Kidney (tissue), 14 donors: ENCODE data around the gene ATAD5. TPM values are rescaled to one million over a fixed set of nuclear protein-coding genes. Genes with fewer than 3 reads are reported as not detected.

Experiments
- DNase-seq, 5 donors: peaks; one replicate each; pipeline ENCODE4 v3.0.0-alpha.2; 2013 to 2020
- FAIRE-seq: peaks from 2 replicates; lab custom pipeline; 2012; peaks lifted over from hg19 to GRCh38; lab: Jason Lieb, UNC
- H3K27ac ChIP-seq, 2 donors: one replicate each; pipeline ENCODE4 v1.7.0; 2013; ENCODE audit warnings: low read depth in 2 of 2, low read length in 2 of 2, inconsistent platforms in 1 of 2
- H3K27me3 ChIP-seq: one replicate; pipeline ENCODE4 v1.7.1; 2013; ENCODE audit warnings: low read length, inconsistent platforms; ENCODE audit not compliant: control insufficient read depth, insufficient read depth
- H3K36me3 ChIP-seq, 3 donors: one replicate each; pipeline versions ENCODE4 v1.7.0 to v1.7.1; 2013; ENCODE audit warnings: low read length in 3 of 3, control low read depth in 1 of 3, inconsistent platforms in 1 of 3; ENCODE audit not compliant: insufficient read depth in 3 of 3, control insufficient read depth in 2 of 3
- H3K4me1 ChIP-seq, 3 donors: one replicate each; pipeline versions ENCODE4 v1.7.0 to v1.7.1; 2013; ENCODE audit warnings: low read length in 3 of 3, inconsistent platforms in 1 of 3, low read depth in 1 of 3; ENCODE audit not compliant: control insufficient read depth in 2 of 3, insufficient read depth in 2 of 3
- H3K4me3 ChIP-seq, 3 donors: one replicate each; pipeline versions ENCODE4 v1.7.0 to v1.8.1; 2013; ENCODE audit warnings: low read length in 3 of 3, control low read depth in 1 of 3, inconsistent platforms in 1 of 3
- H3K9ac ChIP-seq, 3 donors: one replicate each; pipeline versions ENCODE4 v1.7.0 to v1.7.1; 2013; ENCODE audit warnings: low read length in 3 of 3, control low read depth in 1 of 3, inconsistent platforms in 1 of 3
- H3K9me3 ChIP-seq, 3 donors: one replicate each; pipeline versions ENCODE4 v1.7.0 to v1.7.1; 2013; ENCODE audit warnings: low read length in 3 of 3, control low read depth in 1 of 3, inconsistent platforms in 1 of 3; ENCODE audit not compliant: control insufficient read depth in 2 of 3, insufficient read depth in 1 of 3
- CTCF ChIP-seq: IDR thresholded peaks from 3 replicates; pipeline ENCODE4 v1.5.1; 2012; ENCODE audit warnings: mild to moderate bottlenecking, moderate library complexity, borderline replicate concordance; ENCODE audit not compliant: insufficient read depth; ENCODE audit errors: extremely low read depth
- intact Hi-C: fragments of 100-400 bp; cut with DNase I; formaldehyde crosslinking; loops from one replicate; pipeline ENCODE4 v1.11.1; 2022
- polyA plus RNA-seq: library from polyadenylated mRNA; stranded (reverse); fragments of 350-450 nt; fragmentation: Illumina TruSeq; extraction: RNeasy Lipid Tissue Mini Kit (QIAGEN cat#74804); gene quantifications from one replicate; pipeline ENCODE4 v1.2.3, GENCODE V29; 2014; ENCODE audit warnings: low read depth, low replicate concordance; ENCODE audit not compliant: insufficient read depth
- total RNA-seq: library from RNA; stranded (reverse); fragmentation: NEBNext Ultra II Directional; extraction: Animal tissue kit (Norgen Biotek cat#: 25700); gene quantifications from one replicate; pipeline ENCODE4 v1.2.1, GENCODE V29; 2021
- donor health status: control.
- donor health status: control.
- donor health status: control.
- donor health status: control.
- donor health status: control.
- donor health status: DM: yes; HTN: yes; CAD: no.
- donor health status: Normal renal cell carcinoma (clear cell type).

ATAD5 gene
- total and polyA plus RNA-seq, 2 donors from 2014 or later: 0.19 to 1.7 TPM

GRCh38 chr17:30790279-30790678 lies 41.5 kb upstream of the ATAD5 start:
- Histone ChIP-seq H3K9ac (no peak overlapping the region), H3K27ac (no peak overlapping the region), H3K4me3 (no peak overlapping the region), H3K9me3 (no peaks in the 10 kb centered on the region), H3K27me3 (no peaks in the 10 kb centered on the region), H3K4me1 (peaks cover 0 to 2% (median 0%) of the 10 kb centered on the region in 3 donors), H3K36me3 (peaks cover 3 to 14% (median 8%) of the 10 kb centered on the region in 3 donors)
- FAIRE-seq (no peak), DNase-seq (no peak)
- no peak for TF ChIP-seq CTCF
- intact Hi-C loops: no loop called here

GRCh38 chr17:30793282-30793977 lies 38.3 kb upstream of the ATAD5 start:
- FAIRE-seq: no peak
- no peak overlapping the region for H3K27ac ChIP-seq
- intact Hi-C loops: no loop called here
- H3K4me1 ChIP-seq: peaks cover 0 to 2% (median 0%) of the 10 kb centered on the region in 3 donors
- H3K36me3 ChIP-seq: peaks cover 3 to 14% (median 5%) of the 10 kb centered on the region in 3 donors
- H3K4me3 ChIP-seq: no peak overlapping the region
- H3K9me3 ChIP-seq: no peaks in the 10 kb centered on the region
- H3K27me3 ChIP-seq: no peaks in the 10 kb centered on the region
- no peak for TF ChIP-seq CTCF
- H3K9ac ChIP-seq: no peak overlapping the region
- DNase-seq: no peak

- Histone ChIP-seq H3K36me3 (peaks cover 3 to 14% (median 5%) of the 10 kb centered on the region in 3 donors), H3K9ac (no peak overlapping the region), H3K4me1 (no peaks in the 10 kb centered on the region), H3K4me3 (no peak overlapping the region), H3K27me3 (no peaks in the 10 kb centered on the region), H3K27ac (no peak overlapping the region), H3K9me3 (no peaks in the 10 kb centered on the region)
- FAIRE-seq (no peak), DNase-seq (no peak)
- no peak for TF ChIP-seq CTCF
- intact Hi-C loops: no loop called here
These were observed 37.4 kb upstream of the ATAD5 start for GRCh38 chr17:30794372-30794771.
